H9 (cell line): Measurements from ENCODE around the gene HOXB1. TPM values are rescaled to one million over a fixed set of nuclear protein-coding genes. Genes with fewer than 3 reads are reported as not detected.

ENCODE experiments used
- DNase-seq: peaks from one replicate; pipeline ENCODE4 v3.0.0-alpha.2; 2017
- H2AFZ ChIP-seq: one replicate; pipeline ENCODE4 v1.6.1; 2013; ENCODE audit warnings: mild to moderate bottlenecking, low read length, control low read depth, moderate library complexity
- H2AK5ac ChIP-seq: 2 replicates; pipeline ENCODE4 v1.6.1; 2013; ENCODE audit warnings: low read length, control low read depth, mixed read lengths; ENCODE audit not compliant: insufficient read length
- H2BK120ac ChIP-seq: one replicate; pipeline ENCODE4 v1.6.1; 2013; ENCODE audit warnings: low read depth, mild to moderate bottlenecking, low read length, control low read depth, inconsistent platforms; ENCODE audit not compliant: poor library complexity, severe bottlenecking
- H2BK12ac ChIP-seq: 2 replicates; pipeline ENCODE4 v1.6.1; 2013; ENCODE audit warnings: low read length, control low read depth, mixed read lengths, low read depth; ENCODE audit not compliant: insufficient read length
- H2BK15ac ChIP-seq: 2 replicates; pipeline ENCODE4 v1.6.1; 2013; ENCODE audit warnings: low read depth, low read length, control low read depth
- H2BK20ac ChIP-seq: one replicate; pipeline ENCODE4 v1.6.1; 2013; ENCODE audit warnings: low read depth, mild to moderate bottlenecking, low read length, control low read depth, inconsistent platforms; ENCODE audit not compliant: poor library complexity, severe bottlenecking
- H2BK5ac ChIP-seq: 2 replicates; pipeline ENCODE4 v1.6.1; 2013; ENCODE audit warnings: low read length, control low read depth, mixed read lengths; ENCODE audit not compliant: insufficient read length
- H3K14ac ChIP-seq: 2 replicates; pipeline ENCODE4 v1.6.1; 2013; ENCODE audit warnings: low read length, control low read depth; ENCODE audit not compliant: insufficient read depth
- H3K18ac ChIP-seq: 2 replicates; pipeline ENCODE4 v1.6.1; 2013; ENCODE audit warnings: low read depth, mild to moderate bottlenecking, mixed read lengths, low read length, control low read depth; ENCODE audit not compliant: insufficient read length
- H3K23ac ChIP-seq: 2 replicates; pipeline ENCODE4 v1.6.1; 2013; ENCODE audit warnings: low read length, control low read depth, mixed read lengths, low read depth; ENCODE audit not compliant: insufficient read length
- H3K23me2 ChIP-seq: 2 replicates; pipeline ENCODE4 v1.6.1; 2013; ENCODE audit warnings: low read depth, mild to moderate bottlenecking, mixed read lengths, low read length, control low read depth; ENCODE audit not compliant: insufficient read length, poor library complexity, severe bottlenecking
- H3K27ac ChIP-seq: 2 replicates; pipeline ENCODE4 v1.5.1; 2013; ENCODE audit warnings: low read length, control low read depth, mixed read lengths, low read depth; ENCODE audit not compliant: insufficient read length
- H3K27me3 ChIP-seq: 2 replicates; pipeline ENCODE4 v1.6.1; 2013; ENCODE audit warnings: low read length, control low read depth, inconsistent platforms; ENCODE audit not compliant: insufficient read depth
- H3K4ac ChIP-seq: 2 replicates; pipeline ENCODE4 v1.6.1; 2013; ENCODE audit warnings: low read depth, mild to moderate bottlenecking, control low read depth, inconsistent platforms, low read length, moderate library complexity
- H3K4me1 ChIP-seq: 2 replicates; pipeline ENCODE4 v1.6.1; 2013; ENCODE audit warnings: low read length, control low read depth, inconsistent platforms; ENCODE audit not compliant: insufficient read depth
- H3K4me2 ChIP-seq: 2 replicates; pipeline ENCODE4 v1.6.1; 2013; ENCODE audit warnings: low read length, control low read depth, mixed read lengths; ENCODE audit not compliant: insufficient read length, insufficient read depth
- H3K56ac ChIP-seq: 2 replicates; pipeline ENCODE4 v1.6.1; 2013; ENCODE audit warnings: low read depth, mild to moderate bottlenecking, mixed read lengths, low read length, control low read depth; ENCODE audit not compliant: insufficient read length
- H3K79me1 ChIP-seq: 2 replicates; pipeline ENCODE4 v1.6.1; 2013; ENCODE audit warnings: low read depth, mild to moderate bottlenecking, moderate library complexity, low read length, control low read depth, inconsistent platforms; ENCODE audit not compliant: insufficient read depth, poor library complexity, severe bottlenecking
- H3K79me2 ChIP-seq: 2 replicates; pipeline ENCODE4 v1.6.1; 2013; ENCODE audit warnings: low read length, control low read depth, inconsistent platforms; ENCODE audit not compliant: insufficient read depth
- H3K9ac ChIP-seq: 2 replicates; pipeline ENCODE4 v1.6.1; 2013; ENCODE audit warnings: low read length, control low read depth, mixed read lengths; ENCODE audit not compliant: insufficient read length; ENCODE audit errors: extremely low read depth
- H3K9me3 ChIP-seq: one replicate; pipeline ENCODE4 v1.6.1; 2013; ENCODE audit warnings: low read depth, low read length, inconsistent platforms; ENCODE audit not compliant: control insufficient read depth
- H3T11ph ChIP-seq: one replicate; pipeline ENCODE4 v1.6.1; 2013; ENCODE audit warnings: mild to moderate bottlenecking, low read length, control low read depth, inconsistent platforms
- H4K20me1 ChIP-seq: one replicate; pipeline ENCODE4 v1.6.1; 2013; ENCODE audit not compliant: control insufficient read depth, insufficient read length, insufficient read depth
- H4K5ac ChIP-seq: 2 replicates; pipeline ENCODE4 v1.6.1; 2013; ENCODE audit warnings: low read depth, mild to moderate bottlenecking, mixed read lengths, low read length, control low read depth; ENCODE audit not compliant: insufficient read length
- H4K8ac ChIP-seq: replicated peaks from 2 replicates; pipeline ENCODE4 v1.6.1; 2013; ENCODE audit warnings: low read length, control low read depth, mixed read lengths, low read depth; ENCODE audit not compliant: insufficient read length
- H4K91ac ChIP-seq: 2 replicates; pipeline ENCODE4 v1.6.1; 2013; ENCODE audit warnings: low read depth, mild to moderate bottlenecking, moderate library complexity, mixed read lengths, low read length, control low read depth; ENCODE audit not compliant: insufficient read length
- H3K27ac Mint-ChIP-seq, 3 experiments: 2 replicates in 2 of 3; 3 replicates in 1 of 3; pipeline ENCODE4 v1.8.0; 2020 to 2021; ENCODE audit warnings: mixed read lengths in 3 of 3, mild to moderate bottlenecking in 1 of 3, moderate library complexity in 1 of 3
- H3K27me3 Mint-ChIP-seq: 2 replicates; pipeline ENCODE4 v1.8.0; 2021; ENCODE audit warnings: low read depth, mild to moderate bottlenecking, moderate library complexity, mixed read lengths
- H3K36me3 Mint-ChIP-seq, 3 experiments: 2 replicates in 2 of 3; 3 replicates in 1 of 3; pipeline ENCODE4 v1.8.0; 2020 to 2021; ENCODE audit warnings: low read depth in 3 of 3, mixed read lengths in 3 of 3; ENCODE audit not compliant: insufficient read depth in 1 of 3
- H3K4me1 Mint-ChIP-seq, 2 experiments: 2 replicates each; pipeline ENCODE4 v1.8.0; 2020; ENCODE audit warnings: mixed read lengths in 2 of 2
- H3K4me3 Mint-ChIP-seq, 2 experiments: 2 replicates in 1 of 2; 3 replicates in 1 of 2; pipeline ENCODE4 v1.8.0; 2020 to 2021; ENCODE audit warnings: mild to moderate bottlenecking in 2 of 2, mixed read lengths in 2 of 2, moderate library complexity in 1 of 2
- H3K9me3 Mint-ChIP-seq, 2 experiments: 2 replicates in 1 of 2; 3 replicates in 1 of 2; pipeline ENCODE4 v1.8.0; 2020; ENCODE audit warnings: mild to moderate bottlenecking in 2 of 2, mixed read lengths in 2 of 2, moderate library complexity in 1 of 2
- CTCF ChIP-seq: fragments of 200-600 bp; sonication (generic); conservative IDR thresholded peaks from 3 replicates; pipeline ENCODE4 v1.8.0; 2021; ENCODE audit warnings: antibody characterized with exemption, mild to moderate bottlenecking
- WGBS: extraction: QIAGEN DNeasy Blood & Tissue Kit; methylation state at CpG from one replicate; pipeline ENCODE4 v1.1.7; 2013; ENCODE audit warnings: missing lambda C conversion rate, low lambda C conversion rate, mixed read lengths; ENCODE audit not compliant: insufficient read length; ENCODE audit errors: extremely low coverage; 5-methylcytosine and 5-hydroxymethylcytosine counted together
- total RNA-seq: library from RNA; stranded (reverse); gene quantifications from 2 replicates; pipeline ENCODE4 v1.2.1, GENCODE V29; 2021

The HOXB1 gene
- total RNA-seq, 1 experiment from 2014 or later, result not detected

- H2BK12ac ChIP-seq, result no peak overlapping the region
- DNase-seq, result no peak
- no peak overlapping the region for H3T11ph ChIP-seq
- TF ChIP-seq CTCF, result no peak
- H4K20me1 ChIP-seq, result no peaks in the 10 kb centered on the region
- H3K27me3 Mint-ChIP-seq, result peaks cover 38% of the 10 kb centered on the region
- no peak overlapping the region for H2BK20ac ChIP-seq
- H3K4me1 Mint-ChIP-seq, result peaks cover 2 to 28% of the 10 kb centered on the region in 2 experiments
- no peak overlapping the region for H2BK120ac ChIP-seq
- H3K23ac ChIP-seq, result no peak overlapping the region
- no peaks in the 10 kb centered on the region for H3K23me2 ChIP-seq
- peaks cover 96% of the 10 kb centered on the region for H3K27me3 ChIP-seq
- no peak overlapping the region for H3K4me3 Mint-ChIP-seq
- H3K56ac ChIP-seq, result no peak overlapping the region
- H2AK5ac ChIP-seq, result no peak overlapping the region
- H4K5ac ChIP-seq, result no peak overlapping the region
- H3K27ac ChIP-seq, result no peak overlapping the region
- no peaks in the 10 kb centered on the region for H3K4me1 ChIP-seq
- no peak overlapping the region for H3K14ac ChIP-seq
- H3K9ac ChIP-seq, result no peak overlapping the region
- no peak overlapping the region for H3K4ac ChIP-seq
- H3K9me3 ChIP-seq, result no peaks in the 10 kb centered on the region
- H2BK5ac ChIP-seq, result no peak overlapping the region
- H3K27ac Mint-ChIP-seq, result no peak overlapping the region
- no peak overlapping the region for H2BK15ac ChIP-seq
- H3K18ac ChIP-seq, result no peak overlapping the region
- no peaks in the 10 kb centered on the region; a peak in 1 of 7 replicates for H3K36me3 Mint-ChIP-seq
- no peak overlapping the region for H4K8ac ChIP-seq
- H3K9me3 Mint-ChIP-seq, result peaks cover 7 to 17% of the 10 kb centered on the region in 2 experiments; a peak in 4 of 5 replicates
- H3K79me1 ChIP-seq, result no peaks in the 10 kb centered on the region
- no CpG with 5 or more reads among the region's 43 CpGs for WGBS
- H3K4me2 ChIP-seq, result no peak overlapping the region
- H3K79me2 ChIP-seq, result no peaks in the 10 kb centered on the region
- H4K91ac ChIP-seq, result no peak overlapping the region
- H2AFZ ChIP-seq, result no peak overlapping the region
Measured at GRCh38 chr17:48576479-48577309, 45.9 kb upstream of the HOXB1 start.
